Mesodermal cell (in vitro differentiated cells): ENCODE measurements around the gene WDR90.

Source experiments
- H3K27ac ChIP-seq: 2 replicates; pipeline ENCODE4 v1.7.0; 2013; ENCODE audit warnings: mild to moderate bottlenecking, low read depth, low read length, moderate library complexity; ENCODE audit not compliant: severe bottlenecking
- H3K36me3 ChIP-seq: 2 replicates; pipeline ENCODE4 v1.7.1; 2013; ENCODE audit warnings: mild to moderate bottlenecking, low read length, moderate library complexity; ENCODE audit not compliant: control insufficient read depth, insufficient read depth
- H3K4me1 ChIP-seq: one replicate; pipeline ENCODE4 v1.7.1; 2013; ENCODE audit warnings: mild to moderate bottlenecking, low read length; ENCODE audit not compliant: insufficient read depth, control insufficient read depth, poor library complexity, severe bottlenecking
- H3K4me3 ChIP-seq: 2 replicates; pipeline ENCODE4 v1.7.0; 2013; ENCODE audit warnings: low read length, control low read depth, mild to moderate bottlenecking; ENCODE audit not compliant: insufficient read depth, poor library complexity, severe bottlenecking; ENCODE audit errors: extremely low read depth
- H3K9me3 ChIP-seq: 2 replicates; pipeline ENCODE4 v1.7.1; 2013; ENCODE audit warnings: mild to moderate bottlenecking, low read length, moderate library complexity; ENCODE audit not compliant: control insufficient read depth
- WGBS, 2 experiments: methylation state at CpG; one replicate each; pipeline ENCODE4 v1.1.5; 2013; ENCODE audit warnings: missing lambda C conversion rate in 2 of 2; ENCODE audit not compliant: insufficient coverage in 2 of 2; 5-methylcytosine and 5-hydroxymethylcytosine counted together

WDR90 gene

DNA sequence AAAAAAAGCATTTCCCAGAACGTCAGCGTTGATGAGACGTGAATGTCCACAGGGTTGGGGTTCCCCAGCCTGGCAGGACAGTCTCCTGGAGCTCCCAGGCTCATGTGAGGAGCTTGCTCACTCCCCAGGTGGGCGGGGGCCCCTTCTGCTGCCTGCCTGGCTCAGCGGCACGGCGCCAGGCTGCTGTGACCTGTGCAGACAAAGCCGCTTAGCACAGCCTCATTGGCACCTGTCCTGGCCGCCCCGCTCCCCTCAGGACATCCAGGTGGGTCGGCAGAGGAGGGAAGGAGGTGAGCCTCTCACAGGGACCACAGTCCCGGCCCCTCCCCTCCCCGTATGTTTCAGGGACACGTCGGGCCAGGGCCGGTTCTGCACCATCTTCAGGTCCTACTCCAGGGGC lies 31.3 kb upstream of the WDR90 start:
- Histone ChIP-seq H3K9me3 (no peaks in the 10 kb centered on the region), H3K27ac (no peak overlapping the region)
- WGBS, 2 experiments, result 90 to 96% methylated on average over 7 to 16 of the region's 16 CpGs

DNA sequence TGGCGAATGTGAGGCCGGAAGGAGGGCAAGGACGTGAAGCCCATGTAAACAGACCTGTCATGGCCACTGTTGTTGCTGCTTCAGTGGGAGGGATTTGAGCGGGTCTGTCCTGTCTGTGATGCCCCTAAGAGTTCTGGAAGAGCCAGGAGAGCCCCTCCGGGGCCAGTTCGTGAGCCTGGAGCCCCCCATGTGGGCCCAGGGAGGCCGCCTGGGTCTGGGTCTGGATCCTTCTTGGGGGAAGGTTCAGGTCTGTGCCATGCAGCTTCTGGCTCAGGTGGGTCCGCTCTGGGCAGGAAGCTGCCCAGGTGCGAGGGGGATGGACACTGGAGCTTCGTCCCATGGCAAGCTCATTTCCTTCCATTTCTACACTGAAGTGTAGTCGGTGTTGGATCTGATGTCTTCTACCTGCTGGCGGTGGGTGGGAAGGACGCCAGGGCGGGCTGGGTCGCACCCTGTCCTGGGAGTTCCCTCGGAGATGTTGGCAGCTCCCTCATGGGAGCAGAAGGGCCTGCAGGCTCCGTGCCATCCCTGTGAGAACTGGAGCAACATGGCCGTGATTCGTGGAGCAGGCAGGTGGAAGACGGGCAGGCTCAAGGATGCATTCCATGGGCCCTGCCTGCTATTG lies 29.6 kb upstream of the WDR90 start:
- 93 to 96% methylated on average over 18 of the region's 20 CpGs for WGBS, 2 experiments
- Histone ChIP-seq H3K27ac (no peak overlapping the region), H3K36me3 (peaks cover 3% of the 10 kb centered on the region), H3K4me3 (no peak overlapping the region), H3K4me1 (peaks cover 11% of the 10 kb centered on the region), H3K9me3 (no peaks in the 10 kb centered on the region)

More for the DNA sequence above, 31.3 kb upstream of the WDR90 start:
- no peak overlapping the region for H3K4me3 ChIP-seq
- H3K4me1 ChIP-seq, result peaks cover 11% of the 10 kb centered on the region
- H3K36me3 ChIP-seq, result peaks cover 10% of the 10 kb centered on the region

DNA sequence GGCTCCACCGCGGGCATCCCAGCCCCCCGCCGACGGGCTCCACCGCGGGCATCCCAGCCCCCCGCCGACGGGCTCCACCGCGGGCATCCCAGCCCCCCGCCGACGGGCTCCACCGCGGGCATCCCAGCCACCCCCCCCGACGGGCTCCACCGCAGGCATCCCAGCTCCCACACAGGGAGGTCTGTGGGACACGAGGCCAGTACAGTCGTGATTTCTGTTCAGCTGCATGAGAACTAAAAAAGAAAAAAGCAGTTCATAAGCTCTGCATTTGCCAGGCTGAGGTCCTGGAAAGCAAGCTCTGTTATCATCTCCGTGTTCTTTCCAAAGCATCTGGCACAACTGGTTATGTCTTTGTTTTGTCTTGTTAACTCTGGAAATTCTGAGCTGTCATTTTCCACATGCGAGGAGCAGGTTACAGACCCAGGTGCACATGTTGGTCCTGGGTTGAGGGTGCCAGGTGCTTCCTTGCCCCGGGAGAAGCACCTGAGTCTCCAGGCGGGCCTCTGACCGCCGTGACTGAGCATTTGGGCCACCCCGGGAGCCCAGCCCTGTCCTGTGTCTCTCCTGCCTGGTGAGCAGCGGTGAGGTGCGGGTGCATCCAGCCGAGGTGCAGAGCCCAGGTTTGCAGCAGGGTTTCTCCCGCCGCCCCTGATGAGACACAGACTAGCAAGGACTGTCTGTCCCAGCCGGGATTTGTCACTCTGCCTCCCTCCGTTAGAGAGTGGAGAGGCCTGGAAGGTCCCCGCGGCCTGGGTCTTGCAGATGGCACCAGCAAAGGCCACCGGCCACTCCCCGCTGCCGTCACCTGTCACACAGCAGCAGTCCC lies 28.3 kb upstream of the WDR90 start:
- Histone ChIP-seq H3K36me3 (peaks cover 9% of the 10 kb centered on the region), H3K27ac (peak overlapping the region; percentile 10), H3K9me3 (no peaks in the 10 kb centered on the region), H3K4me1 (peaks cover 11% of the 10 kb centered on the region), H3K4me3 (no peak overlapping the region)
- 94% methylated on average over 28 to 34 of the region's 41 CpGs for WGBS, 2 experiments

DNA sequence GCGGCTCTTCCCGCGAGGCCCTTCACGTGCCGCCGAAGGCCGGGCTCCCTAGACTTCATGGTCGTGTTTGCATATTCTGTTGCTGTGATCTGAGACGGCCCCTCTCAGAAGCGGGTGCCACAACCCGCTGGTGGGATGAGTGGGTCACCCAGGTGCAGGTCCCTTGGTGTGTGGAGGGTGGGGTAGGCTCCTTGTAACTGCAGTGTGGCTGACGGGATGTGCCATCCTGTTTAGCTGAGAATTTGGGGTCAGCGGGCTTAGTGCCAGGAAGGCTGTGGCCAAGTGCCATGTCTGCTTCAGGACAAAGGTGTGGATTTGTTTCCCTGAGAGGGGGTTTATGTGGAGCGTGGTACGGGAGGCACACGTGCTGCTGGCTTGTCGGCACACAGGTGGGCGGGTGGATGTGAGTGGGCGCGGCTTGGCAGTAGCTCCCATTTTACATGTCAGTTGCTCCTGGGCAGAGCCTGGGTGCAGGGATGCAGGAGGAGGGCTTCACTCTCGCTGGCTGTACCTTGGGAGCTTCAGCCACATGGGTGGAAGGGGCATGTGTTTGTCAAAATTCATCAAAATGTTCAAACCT lies 27.5 kb upstream of the WDR90 start:
- Histone ChIP-seq H3K4me3 (no peak overlapping the region), H3K9me3 (no peaks in the 10 kb centered on the region), H3K27ac (no peak overlapping the region), H3K36me3 (peaks cover 13% of the 10 kb centered on the region), H3K4me1 (peaks cover 11% of the 10 kb centered on the region)
- WGBS, 2 experiments, result 94 to 95% methylated on average over 18 to 21 of the region's 21 CpGs

DNA sequence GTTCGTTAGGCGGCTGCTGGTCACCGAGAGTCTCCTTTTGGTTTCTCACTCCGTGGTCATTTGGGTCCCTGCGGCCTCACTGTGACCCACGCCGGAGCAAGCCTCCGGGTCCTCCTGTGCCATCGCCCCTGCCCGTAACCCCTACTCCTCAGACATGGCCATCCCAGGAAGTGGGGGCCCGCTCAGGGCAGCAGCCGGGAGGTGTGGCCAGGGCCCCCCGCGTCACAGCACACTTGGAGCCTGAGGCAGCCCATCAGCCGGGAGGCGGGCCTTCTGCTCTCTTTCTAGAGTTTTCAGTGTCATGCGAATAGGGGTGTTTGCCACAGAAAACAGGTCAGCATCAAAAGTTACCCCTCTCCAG lies 26.3 kb upstream of the WDR90 start:
- WGBS, 2 experiments, result 91 to 92% methylated on average over 15 to 16 of the region's 17 CpGs
- Histone ChIP-seq H3K27ac (no peak overlapping the region), H3K4me3 (no peak overlapping the region)

DNA sequence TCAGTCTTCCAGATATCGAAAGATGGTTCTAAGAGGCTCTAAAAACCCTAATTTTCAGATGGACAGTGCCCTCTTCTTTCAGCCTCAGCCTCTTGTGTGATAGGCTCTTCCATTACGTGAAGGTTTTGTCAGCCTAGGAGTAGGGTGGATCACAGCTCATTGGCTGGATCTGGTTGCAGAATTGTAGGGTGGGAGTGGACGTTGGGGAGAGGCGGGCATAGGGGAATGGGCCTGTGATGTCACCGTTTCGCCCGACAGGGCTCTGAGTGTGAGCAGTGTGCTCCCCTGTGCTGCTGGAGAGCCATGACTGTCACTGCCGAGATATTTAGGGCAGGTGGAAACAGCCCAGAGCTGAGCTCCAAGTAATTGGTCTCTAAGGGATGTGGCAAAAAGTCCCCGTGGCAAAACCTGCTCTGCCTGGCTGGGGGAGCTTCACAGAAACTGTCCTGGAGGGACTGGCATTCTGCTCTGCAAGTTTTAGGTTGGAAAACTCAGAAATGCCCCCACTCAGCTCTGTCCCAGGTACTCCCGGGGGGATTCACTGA lies 24.6 kb upstream of the WDR90 start:
- 94 to 96% methylated on average over 10 of the region's 10 CpGs for WGBS, 2 experiments
- Histone ChIP-seq H3K4me3 (no peak overlapping the region), H3K9me3 (no peaks in the 10 kb centered on the region), H3K4me1 (peaks cover 29% of the 10 kb centered on the region), H3K36me3 (peaks cover 28% of the 10 kb centered on the region), H3K27ac (no peak overlapping the region)

More for the DNA sequence above, 26.3 kb upstream of the WDR90 start:
- Histone ChIP-seq H3K36me3 (peaks cover 20% of the 10 kb centered on the region), H3K9me3 (no peaks in the 10 kb centered on the region), H3K4me1 (peaks cover 15% of the 10 kb centered on the region)

DNA sequence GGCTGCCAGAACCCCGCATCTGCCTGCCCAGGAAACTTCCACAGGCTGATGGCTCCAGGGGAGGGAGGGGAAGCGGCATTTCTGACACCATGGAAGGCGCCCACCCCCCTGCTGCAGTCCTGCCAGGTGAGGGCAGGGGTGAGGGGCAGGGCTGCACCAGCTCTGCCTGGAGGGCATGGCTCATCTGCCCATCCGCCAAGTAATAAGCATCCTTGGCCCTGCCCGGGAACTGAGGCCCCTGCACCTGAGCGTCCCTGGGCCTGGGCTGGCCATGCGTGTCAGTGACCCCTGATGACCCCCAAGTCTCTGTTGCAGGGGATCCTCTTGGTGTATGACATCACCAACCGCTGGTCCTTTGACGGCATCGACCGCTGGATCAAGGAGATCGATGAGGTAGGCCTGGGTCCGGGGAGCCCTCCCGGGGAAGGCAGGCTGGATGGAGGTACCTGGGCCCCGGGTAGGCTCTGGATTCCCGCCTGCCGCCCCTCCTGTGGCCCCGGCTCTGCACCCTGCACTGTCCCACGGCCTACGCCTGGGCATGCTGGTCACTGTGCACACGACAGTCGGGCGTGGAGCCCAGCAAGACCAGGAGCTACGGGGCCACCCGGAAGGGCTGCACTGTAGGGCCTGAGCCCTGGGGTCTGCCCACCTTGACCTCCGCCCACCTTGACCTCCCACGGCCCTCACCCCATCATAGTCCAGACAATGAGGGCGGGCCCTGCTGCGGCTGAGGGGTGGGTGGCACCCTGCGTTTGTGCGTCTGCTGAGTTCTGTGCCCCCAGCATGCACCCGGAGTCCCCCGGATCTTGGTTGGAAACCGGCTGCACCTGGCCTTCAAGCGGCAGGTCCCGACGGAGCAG lies 23.8 kb upstream of the WDR90 start:
- Histone ChIP-seq H3K27ac (no peak overlapping the region), H3K4me1 (peaks cover 37% of the 10 kb centered on the region), H3K9me3 (no peaks in the 10 kb centered on the region), H3K36me3 (peaks cover 28% of the 10 kb centered on the region), H3K4me3 (no peak overlapping the region)
- WGBS, 2 experiments, result 93 to 94% methylated on average over 35 to 37 of the region's 37 CpGs

DNA sequence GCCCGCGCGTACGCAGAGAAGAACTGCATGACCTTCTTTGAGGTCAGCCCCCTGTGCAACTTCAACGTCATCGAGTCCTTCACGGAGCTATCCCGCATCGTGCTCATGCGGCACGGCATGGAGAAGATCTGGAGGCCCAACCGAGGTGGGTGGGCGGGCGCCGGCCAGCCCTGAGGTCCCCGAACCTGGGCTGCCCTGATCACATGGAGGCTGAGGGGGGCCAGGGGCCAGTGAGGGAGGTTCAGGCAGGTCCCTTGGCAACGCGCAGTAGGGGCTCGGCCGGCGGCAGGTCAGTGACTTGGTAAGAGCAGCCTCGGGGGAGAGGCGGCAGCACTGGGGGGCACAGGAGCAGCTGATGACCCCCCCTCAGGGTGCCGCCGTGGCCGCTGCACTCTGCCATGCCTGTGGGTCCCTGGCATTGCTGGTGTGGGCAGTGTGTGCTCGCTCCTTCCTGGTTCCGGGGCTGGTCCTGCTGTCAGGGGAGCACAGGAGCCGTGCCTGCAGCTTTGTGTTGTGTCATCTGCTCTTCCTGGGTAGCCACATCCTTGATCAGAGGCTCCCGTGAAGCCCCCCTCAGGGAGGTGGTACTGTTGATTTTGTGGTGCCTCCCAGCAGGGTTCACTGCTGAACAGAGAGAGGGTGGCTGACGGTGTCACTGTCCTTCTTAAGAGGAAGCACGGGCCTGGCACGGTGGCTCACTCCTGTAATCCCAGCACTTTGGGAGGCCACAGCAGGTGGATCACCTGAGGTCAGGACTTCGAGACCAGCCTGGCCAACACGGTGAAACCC lies 23.0 kb upstream of the WDR90 start:
- H3K9me3 ChIP-seq, result no peaks in the 10 kb centered on the region
- H3K27ac ChIP-seq, result peak overlapping the region; percentile 68
- WGBS, 2 experiments, result 93 to 97% methylated on average over 34 to 35 of the region's 35 CpGs
- H3K4me3 ChIP-seq, result no peak overlapping the region
- peaks cover 45% of the 10 kb centered on the region for H3K4me1 ChIP-seq
- peaks cover 28% of the 10 kb centered on the region for H3K36me3 ChIP-seq

DNA sequence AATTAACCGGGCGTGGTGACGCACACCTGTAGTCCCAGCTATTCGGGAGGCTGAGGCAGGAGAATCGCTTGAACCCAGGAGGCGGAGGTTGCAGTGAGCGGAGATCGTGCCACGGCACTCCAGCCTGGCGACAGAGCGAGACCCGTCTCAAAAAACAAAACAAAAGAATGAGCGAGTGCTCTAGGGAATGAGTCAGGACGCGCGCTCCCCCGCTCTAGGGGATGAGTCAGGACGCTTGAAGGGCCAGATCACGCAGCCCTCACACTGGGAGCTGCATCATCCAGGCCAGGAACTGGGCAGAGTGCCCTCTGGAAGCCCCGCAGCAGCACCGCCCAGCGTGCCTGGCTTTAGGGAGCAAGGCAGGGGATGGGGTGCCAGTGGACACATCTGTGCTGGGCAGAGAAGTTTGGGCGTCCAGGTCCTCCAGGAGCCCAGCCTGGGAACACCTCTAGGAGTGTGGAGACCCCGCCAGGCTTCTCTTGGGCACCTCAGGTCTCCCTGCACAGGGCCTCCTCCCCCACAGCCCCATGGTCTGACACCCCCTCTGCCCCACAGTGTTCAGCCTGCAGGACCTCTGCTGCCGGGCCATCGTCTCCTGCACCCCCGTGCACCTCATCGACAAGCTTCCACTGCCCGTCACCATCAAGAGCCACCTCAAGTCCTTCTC lies 22.2 kb upstream of the WDR90 start:
- WGBS, 2 experiments, result 86 to 89% methylated on average over 27 to 28 of the region's 29 CpGs
- Histone ChIP-seq H3K9me3 (no peaks in the 10 kb centered on the region), H3K4me3 (no peak overlapping the region), H3K4me1 (peaks cover 42% of the 10 kb centered on the region), H3K36me3 (peaks cover 28% of the 10 kb centered on the region), H3K27ac (peak overlapping the region; percentile 68)
